ENCODE results near the gene CARHSP1.
"Not testable (repeated sequence)": the region's sequence is repeated elsewhere in the genome, so short reads cannot be mapped to it uniquely, and the experiment has no call there.

The CARHSP1 gene

GRCh38 chr16:8847623-8848022 is 21.2 kb downstream of the CARHSP1 start:
- DNase-seq (ENCODE audit: low read depth in 2 of 2) = no peak
- H3K4me3 ChIP-seq (replicated peaks in 1 of 2; ENCODE audit: low read depth in 2 of 2, low read length in 2 of 2) = no peak overlapping the region
- TF ChIP-seq, protein P1, sequence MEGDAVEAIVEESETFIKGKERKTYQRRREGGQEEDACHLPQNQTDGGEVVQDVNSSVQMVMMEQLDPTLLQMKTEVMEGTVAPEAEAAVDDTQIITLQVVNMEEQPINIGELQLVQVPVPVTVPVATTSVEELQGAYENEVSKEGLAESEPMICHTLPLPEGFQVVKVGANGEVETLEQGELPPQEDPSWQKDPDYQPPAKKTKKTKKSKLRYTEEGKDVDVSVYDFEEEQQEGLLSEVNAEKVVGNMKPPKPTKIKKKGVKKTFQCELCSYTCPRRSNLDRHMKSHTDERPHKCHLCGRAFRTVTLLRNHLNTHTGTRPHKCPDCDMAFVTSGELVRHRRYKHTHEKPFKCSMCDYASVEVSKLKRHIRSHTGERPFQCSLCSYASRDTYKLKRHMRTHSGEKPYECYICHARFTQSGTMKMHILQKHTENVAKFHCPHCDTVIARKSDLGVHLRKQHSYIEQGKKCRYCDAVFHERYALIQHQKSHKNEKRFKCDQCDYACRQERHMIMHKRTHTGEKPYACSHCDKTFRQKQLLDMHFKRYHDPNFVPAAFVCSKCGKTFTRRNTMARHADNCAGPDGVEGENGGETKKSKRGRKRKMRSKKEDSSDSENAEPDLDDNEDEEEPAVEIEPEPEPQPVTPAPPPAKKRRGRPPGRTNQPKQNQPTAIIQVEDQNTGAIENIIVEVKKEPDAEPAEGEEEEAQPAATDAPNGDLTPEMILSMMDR (IDR thresholded peaks at IDR 0.05; ENCODE audit: low read depth, low read length) = no peak

DNA sequence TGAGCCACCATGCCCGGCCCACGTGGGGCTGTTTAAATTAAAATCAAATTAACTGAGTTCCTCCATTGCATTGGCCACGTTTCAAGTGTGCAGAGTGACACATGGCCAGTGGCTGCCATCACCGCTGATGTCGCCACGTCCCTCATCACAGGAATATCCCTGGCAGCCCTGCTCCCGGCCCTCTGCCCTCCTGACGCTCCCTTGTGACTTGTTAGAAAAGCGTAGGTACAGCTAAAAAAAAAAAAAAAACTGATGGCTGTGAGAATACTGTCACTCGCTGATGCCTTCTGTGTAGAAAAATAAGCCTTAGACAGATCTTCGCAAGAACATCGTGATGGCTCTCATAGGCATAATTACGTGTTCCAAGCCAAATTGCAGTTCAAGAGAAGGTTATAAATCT is 21.7 kb downstream of the CARHSP1 start:
- H3K4me3 ChIP-seq (replicated peaks in 1 of 2; ENCODE audit: low read depth in 2 of 2, low read length in 2 of 2) = no peak overlapping the region
- TF ChIP-seq, protein P1 (IDR thresholded peaks at IDR 0.05; ENCODE audit: low read depth, low read length) = no peak
- no peak for DNase-seq (ENCODE audit: low read depth in 2 of 2)

GRCh38 chr16:8846401-8846932 is 22.3 kb downstream of the CARHSP1 start:
- H3K4me3 ChIP-seq (replicated peaks in 1 of 2; ENCODE audit: low read depth in 2 of 2, low read length in 2 of 2) = no peak overlapping the region
- DNase-seq (ENCODE audit: low read depth in 2 of 2) = no peak
- TF ChIP-seq, protein P1 (IDR thresholded peaks at IDR 0.05; ENCODE audit: low read depth, low read length) = no peak

- TF ChIP-seq, protein P1 (IDR thresholded peaks at IDR 0.05; ENCODE audit: low read depth, low read length) = no peak
- H3K4me3 ChIP-seq (replicated peaks in 1 of 2; ENCODE audit: low read depth in 2 of 2, low read length in 2 of 2) = no peak overlapping the region
- no peak for DNase-seq (ENCODE audit: low read depth in 2 of 2)
Measured at GRCh38 chr16:8845699-8846298, 23.0 kb downstream of the CARHSP1 start.

GRCh38 chr16:8843296-8843695 is 25.5 kb downstream of the CARHSP1 start:
- not testable (repeated sequence) for DNase-seq (ENCODE audit: low read depth in 2 of 2)

DNA sequence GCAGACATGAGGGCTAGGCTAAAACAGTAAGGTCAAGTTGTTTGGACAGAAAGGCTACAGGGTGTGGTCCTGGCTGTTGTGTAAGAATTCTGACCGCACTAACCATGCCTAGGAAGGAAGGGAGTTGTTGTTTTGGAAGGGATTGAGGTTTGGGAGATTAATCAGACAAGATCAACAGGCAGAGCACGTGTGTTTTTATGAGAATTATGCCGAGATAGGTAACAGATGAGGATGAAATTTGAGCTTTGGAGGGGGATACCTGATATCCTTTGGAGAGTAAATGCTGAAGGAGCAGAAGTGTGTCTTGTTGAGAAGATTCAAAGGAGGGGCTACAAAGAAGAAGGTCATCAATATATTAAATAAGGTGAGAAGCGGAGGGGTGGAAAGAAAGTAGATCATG is 26.8 kb downstream of the CARHSP1 start:
- not testable (repeated sequence) for H3K4me3 ChIP-seq (replicated peaks in 1 of 2; ENCODE audit: low read depth in 2 of 2, low read length in 2 of 2); DNase-seq (ENCODE audit: low read depth in 2 of 2)

More at GRCh38 chr16:8843296-8843695, 25.5 kb downstream of the CARHSP1 start:
- not testable (repeated sequence) for H3K4me3 ChIP-seq (replicated peaks in 1 of 2; ENCODE audit: low read depth in 2 of 2, low read length in 2 of 2)

GRCh38 chr16:8837594-8837993 is 31.2 kb downstream of the CARHSP1 start:
- H3K4me3 ChIP-seq (replicated peaks in 1 of 2; ENCODE audit: low read depth in 2 of 2, low read length in 2 of 2) = not testable (repeated sequence)

GRCh38 chr16:8836797-8837196 is 32.0 kb downstream of the CARHSP1 start:
- H3K4me3 ChIP-seq (replicated peaks in 1 of 2; ENCODE audit: low read depth in 2 of 2, low read length in 2 of 2); DNase-seq (ENCODE audit: low read depth in 2 of 2): not testable (repeated sequence)

More at GRCh38 chr16:8837594-8837993, 31.2 kb downstream of the CARHSP1 start:
- DNase-seq (ENCODE audit: low read depth in 2 of 2) = not testable (repeated sequence)

GRCh38 chr16:8832717-8833105 is 36.1 kb downstream of the CARHSP1 start:
- no peak for DNase-seq (ENCODE audit: low read depth in 2 of 2)
- TF ChIP-seq, protein P1 (IDR thresholded peaks at IDR 0.05; ENCODE audit: low read depth, low read length) = no peak
- no peak overlapping the region for H3K4me3 ChIP-seq (replicated peaks in 1 of 2; ENCODE audit: low read depth in 2 of 2, low read length in 2 of 2)

All from cardiac fibroblast (primary cell).